SK-N-SH (cell line): Measurements from ENCODE around the gene ANKRD36. TPM values are rescaled to one million over a fixed set of nuclear protein-coding genes. Genes with fewer than 3 reads are reported as not detected.
"Not testable (repeated sequence)": the region's sequence is repeated elsewhere in the genome, so short reads cannot be mapped to it uniquely, and the experiment has no call there.

Source experiments
- CTCF ChIA-PET: fragments of 300-600, 350-600 bp; formaldehyde crosslinking; extraction: SDS; loops from one replicate; lab custom pipeline; 2021; lab: Yijun Ruan, JAX
- POLR2A ChIA-PET: fragments of 350-600 bp; sonication (Branson Sonifier 250); formaldehyde crosslinking; extraction: SDS; loops from one replicate; lab custom pipeline; 2020; ENCODE audit warnings: antibody characterized with exemption, inconsistent platforms; lab: Yijun Ruan, JAX
- DNase-seq: peaks from one replicate; pipeline ENCODE4 v3.0.0; 2012
- H2AFZ ChIP-seq: fragments of 200-600 bp; sonication (generic); 2 replicates; pipeline ENCODE4 v1.8.1; 2016; ENCODE audit warnings: antibody characterized with exemption, mild to moderate bottlenecking, low read depth
- H3F3A ChIP-seq: fragments of 200-600 bp; sonication (generic); replicated peaks from 2 replicates; pipeline ENCODE3; 2016; ENCODE audit warnings: antibody characterized with exemption, mild to moderate bottlenecking; ENCODE audit not compliant: insufficient read depth
- H3K27ac ChIP-seq, 2 experiments: fragments of 200-500 bp in 1 of 2; fragments of 200-600 bp in 1 of 2; sonication (Bioruptor generic) in 1 of 2; sonication (generic), shearing (Covaris generic) in 1 of 2; 2 replicates each; pipeline versions ENCODE4 v1.5.1 to v1.6.1; 2014 to 2016; ENCODE audit warnings: low read depth in 2 of 2, inconsistent platforms in 1 of 2, low read length in 1 of 2, mild to moderate bottlenecking in 1 of 2, mixed read lengths in 1 of 2
- H3K27me3 ChIP-seq: fragments of 200-600 bp; sonication (generic), shearing (Covaris generic); 2 replicates; pipeline ENCODE4 v1.6.1; 2016; ENCODE audit warnings: mixed run types; ENCODE audit not compliant: insufficient read depth
- H3K36me3 ChIP-seq, 2 experiments: fragments of 200-500 bp in 1 of 2; fragments of 200-600 bp in 1 of 2; sonication (Bioruptor generic) in 1 of 2; sonication (generic) in 1 of 2; replicated peaks in 1 of 2; 2 replicates each; pipeline versions ENCODE3 to v1.5.1; 2014 to 2016; ENCODE audit warnings: low read length in 1 of 2, mild to moderate bottlenecking in 1 of 2; ENCODE audit not compliant: insufficient read depth in 2 of 2, control insufficient read depth in 1 of 2
- H3K4me1 ChIP-seq, 2 experiments: fragments of 200-500 bp in 1 of 2; fragments of 200-600 bp in 1 of 2; sonication (Bioruptor generic) in 1 of 2; sonication (generic), shearing (Covaris generic) in 1 of 2; 2 replicates each; pipeline versions ENCODE4 v1.5.1 to v1.6.1; 2014 to 2016; ENCODE audit warnings: low read depth in 1 of 2, low read length in 1 of 2, mixed run types in 1 of 2; ENCODE audit not compliant: insufficient read depth in 2 of 2, control insufficient read depth in 1 of 2
- H3K4me2 ChIP-seq: fragments of 200-600 bp; sonication (generic), shearing (Covaris generic); 2 replicates; pipeline ENCODE4 v1.6.1; 2017; ENCODE audit warnings: mixed run types
- H3K4me3 ChIP-seq, 2 experiments: fragments of 200-500 bp in 1 of 2; fragments of 200-600 bp in 1 of 2; sonication (Bioruptor generic) in 1 of 2; sonication (generic), shearing (Covaris generic) in 1 of 2; 2 replicates each; pipeline versions ENCODE4 v1.5.1 to v1.8.1; 2014 to 2016; ENCODE audit warnings: low read depth in 2 of 2, inconsistent platforms in 1 of 2, low read length in 1 of 2, mild to moderate bottlenecking in 1 of 2, mixed read lengths in 1 of 2, moderate library complexity in 1 of 2
- H3K79me2 ChIP-seq: fragments of 200-600 bp; sonication (generic); 2 replicates; pipeline ENCODE4 v1.8.1; 2017; ENCODE audit warnings: mild to moderate bottlenecking; ENCODE audit not compliant: insufficient read depth
- H3K9ac ChIP-seq: fragments of 200-600 bp; sonication (generic); 2 replicates; pipeline ENCODE4 v1.6.1; 2017; ENCODE audit warnings: mixed run types
- H3K9me2 ChIP-seq: fragments of 200-600 bp; sonication (generic); 2 replicates; pipeline ENCODE4 v1.6.1; 2017; ENCODE audit warnings: mixed run types
- H3K9me3 ChIP-seq: fragments of 200-600 bp; sonication (generic); 2 replicates; pipeline ENCODE4 v1.6.1; 2017; ENCODE audit warnings: mixed run types, mild to moderate bottlenecking, moderate library complexity
- H4K20me1 ChIP-seq: fragments of 200-600 bp; sonication (generic); 2 replicates; pipeline ENCODE4 v1.6.1; 2017; ENCODE audit warnings: mild to moderate bottlenecking, mixed run types; ENCODE audit not compliant: insufficient read depth
- EZH2phosphoT487 ChIP-seq: fragments of 200-600 bp; sonication (generic); IDR thresholded peaks from 2 replicates; pipeline ENCODE4 v1.6.1; 2017; ENCODE audit warnings: low read depth, mixed run types, mild to moderate bottlenecking, antibody characterized with exemption, moderate library complexity, borderline replicate concordance
- GABPA ChIP-seq: IDR thresholded peaks from 2 replicates; pipeline ENCODE4 v1.4.0; 2012; ENCODE audit warnings: low read depth, mild to moderate bottlenecking
- JUND ChIP-seq: IDR thresholded peaks from 2 replicates; pipeline ENCODE4 v1.4.0; 2012
- MAX ChIP-seq: IDR thresholded peaks from 2 replicates; pipeline ENCODE4 v1.4.0; 2012; ENCODE audit warnings: low read depth
- RAD21 ChIP-seq: IDR thresholded peaks from 2 replicates; pipeline ENCODE4 v1.6.1; 2012; ENCODE audit warnings: mild to moderate bottlenecking, low read length
- RCOR1 ChIP-seq: fragments of 150-350 bp; IDR thresholded peaks from 2 replicates; pipeline ENCODE4 v1.6.1; 2017; ENCODE audit warnings: antibody characterized with exemption, low read length
- REST ChIP-seq: IDR thresholded peaks from 2 replicates; pipeline ENCODE4 v1.6.1; 2012; ENCODE audit warnings: mild to moderate bottlenecking, low read depth, low read length, moderate library complexity
- RFX5 ChIP-seq: IDR thresholded peaks from 2 replicates; pipeline ENCODE4 v1.6.1; 2012; ENCODE audit warnings: mild to moderate bottlenecking, improper control_type of control experiment, low read length
- TCF12 ChIP-seq: IDR thresholded peaks from 2 replicates; pipeline ENCODE4 v1.4.0; 2012
- USF2 ChIP-seq: fragments of 150-350 bp; IDR thresholded peaks from 2 replicates; pipeline ENCODE4 v1.6.1; 2017; ENCODE audit warnings: antibody characterized with exemption, low read length, low read depth, borderline replicate concordance
- ZBTB33 ChIP-seq: IDR thresholded peaks from 2 replicates; pipeline ENCODE4 v1.4.0; 2012; ENCODE audit warnings: low read depth, borderline replicate concordance
- WGBS: methylation state at CpG from one replicate; pipeline ENCODE4 v1.1.6; 2017; ENCODE audit warnings: low lambda C conversion rate; 5-methylcytosine and 5-hydroxymethylcytosine counted together
- polyA plus RNA-seq, 3 experiments: library from polyadenylated mRNA; depleted of rRNA; stranded (reverse); fragments of >200 nt; gene quantifications; 2 replicates each; pipeline ENCODE4 v1.2.3, GENCODE V29; 2012

The ANKRD36 gene
- polyA plus RNA-seq, 1 of the 3 experiments (the other 2 are of a cell fraction) = 2.9 TPM

- no peaks in the 10 kb centered on the region for H3K9me2 ChIP-seq
- H3K4me2 ChIP-seq = no peak overlapping the region
- peaks cover 0 to 6% of the 10 kb centered on the region in 2 experiments; a peak in 1 of 4 replicates for H3K4me1 ChIP-seq
- 16% methylated on average over 5 of the region's 5 CpGs for WGBS
- no peaks in the 10 kb centered on the region for H3K79me2 ChIP-seq
- no peaks in the 10 kb centered on the region for H3K36me3 ChIP-seq
- no peaks in the 10 kb centered on the region for H3F3A ChIP-seq
- H3K27ac ChIP-seq = no peak overlapping the region
- ChIA-PET POLR2A (no interaction called here), CTCF (no interaction called here)
- H3K4me3 ChIP-seq = no peak overlapping the region
- no peaks in the 10 kb centered on the region for H4K20me1 ChIP-seq
- no peak overlapping the region for H2AFZ ChIP-seq
- H3K27me3 ChIP-seq = no peaks in the 10 kb centered on the region
- TF ChIP-seq MAX = no peak
- no peak for DNase-seq
- no peaks in the 10 kb centered on the region for H3K9me3 ChIP-seq
- H3K9ac ChIP-seq = no peak overlapping the region
Observed at GRCh38 chr2:97067279-97068004, 45.5 kb upstream of the ANKRD36 start.

GRCh38 chr2:97068074-97068473 is 44.9 kb upstream of the ANKRD36 start:
- POLR2A ChIA-PET = no interaction called here
- no peaks in the 10 kb centered on the region for H3K36me3 ChIP-seq
- H3K9me2 ChIP-seq = no peaks in the 10 kb centered on the region
- no peaks in the 10 kb centered on the region for H3K27me3 ChIP-seq
- no peak overlapping the region for H2AFZ ChIP-seq
- no peak for TF ChIP-seq USF2
- no peak for TF ChIP-seq RAD21
- no peak for TF ChIP-seq RCOR1
- TF ChIP-seq EZH2phosphoT487 = no peak
- TF ChIP-seq REST = no peak
- no peak for TF ChIP-seq JUND
- no peak for TF ChIP-seq RFX5
- no peak for TF ChIP-seq GABPA
- no peak for TF ChIP-seq TCF12
- no peak for TF ChIP-seq ZBTB33
- H3K9me3 ChIP-seq = no peaks in the 10 kb centered on the region
- no peak overlapping the region; a peak in 1 of 4 replicates for H3K27ac ChIP-seq
- CTCF ChIA-PET = no interaction called here
- 21% methylated on average over 1 of the region's 1 CpG for WGBS
- H3K4me3 ChIP-seq = no peak overlapping the region
- no peak for DNase-seq
- H3K4me1 ChIP-seq = peaks cover 0 to 6% of the 10 kb centered on the region in 2 experiments; a peak in 1 of 4 replicates
- no peak overlapping the region for H3K9ac ChIP-seq
- H3K4me2 ChIP-seq = no peak overlapping the region
- no peaks in the 10 kb centered on the region for H4K20me1 ChIP-seq
- H3K79me2 ChIP-seq = no peaks in the 10 kb centered on the region
- H3F3A ChIP-seq = no peaks in the 10 kb centered on the region

- H3K27me3 ChIP-seq, H3K79me2 ChIP-seq, H3F3A ChIP-seq, H3K9ac ChIP-seq, DNase-seq, H3K4me3 ChIP-seq, H3K9me2 ChIP-seq, H4K20me1 ChIP-seq, H3K27ac ChIP-seq, H3K9me3 ChIP-seq, H3K36me3 ChIP-seq, H3K4me2 ChIP-seq, CTCF ChIA-PET, H2AFZ ChIP-seq, H3K4me1 ChIP-seq, POLR2A ChIA-PET: not testable (repeated sequence)
- WGBS = no CpG with 5 or more reads among the region's 5 CpGs
Observed at GRCh38 chr2:97068722-97069121, 44.2 kb upstream of the ANKRD36 start.
